Peyer's patch (tissue), 4 donors: ENCODE measurements around the gene MRPL48. TPM values are rescaled to one million over a fixed set of nuclear protein-coding genes. Genes with fewer than 3 reads are reported as not detected.
"Not testable (repeated sequence)": the region's sequence is repeated elsewhere in the genome, so short reads cannot be mapped to it uniquely, and the experiment has no call there.

ENCODE experiments used
- DNase-seq, 3 donors: peaks; one replicate each; pipeline ENCODE4 v3.0.0-alpha.2; 2017 to 2019
- H3K27ac ChIP-seq, 4 donors: fragments of 200-600 bp; sonication (generic); one replicate each; pipeline ENCODE4 v1.5.1; 2016 to 2019
- H3K27me3 ChIP-seq, 2 donors: fragments of 200-600 bp; sonication (generic); one replicate each; pipeline ENCODE4 v1.5.1; 2019
- H3K36me3 ChIP-seq, 3 donors: fragments of 200-600 bp; sonication (generic); one replicate each; pipeline ENCODE4 v1.5.1; 2016 to 2019
- H3K4me1 ChIP-seq, 4 donors: fragments of 200-600 bp; sonication (generic); one replicate each; pipeline ENCODE4 v1.5.1; 2016 to 2019
- H3K4me3 ChIP-seq, 4 donors: fragments of 200-600 bp; sonication (generic); 1 replicate in 3 of 4; 2 replicates in 1 of 4; pipeline ENCODE4 v1.5.1; 2016 to 2019; ENCODE audit warnings: mild to moderate bottlenecking in 1 of 4
- H3K9me3 ChIP-seq, 4 donors: fragments of 200-600 bp; sonication (generic); one replicate each; pipeline ENCODE4 v1.5.1; 2016 to 2019; ENCODE audit warnings: mild to moderate bottlenecking in 1 of 4
- POLR2A ChIP-seq, 2 donors: fragments of 450-650 bp; IDR thresholded peaks; one replicate each; pipeline ENCODE4 v1.5.1; 2017; ENCODE audit warnings: antibody characterized with exemption in 2 of 2, mild to moderate bottlenecking in 2 of 2, moderate library complexity in 2 of 2
- total RNA-seq, 4 donors: library from RNA; depleted of rRNA; stranded (reverse); fragments of >200 nt; gene quantifications; one replicate each; pipeline ENCODE4 v1.1.0, GENCODE V29; 2016
- TF ChIP-seq, protein P1 (sequence below), 6 experiments: fragments of 450-650 bp in 4 of 6; fragments of 200-600 bp in 2 of 6; sonication (generic) in 1 of 6; IDR thresholded peaks; one replicate each; pipeline ENCODE4 v1.5.1; 2017 to 2019; ENCODE audit warnings: antibody characterized with exemption in 6 of 6, mild to moderate bottlenecking in 3 of 6, moderate library complexity in 1 of 6

The MRPL48 gene
- total RNA-seq, 4 donors from 2014 or later, result 26.8 to 50.3 (median 33.3) TPM

DNA sequence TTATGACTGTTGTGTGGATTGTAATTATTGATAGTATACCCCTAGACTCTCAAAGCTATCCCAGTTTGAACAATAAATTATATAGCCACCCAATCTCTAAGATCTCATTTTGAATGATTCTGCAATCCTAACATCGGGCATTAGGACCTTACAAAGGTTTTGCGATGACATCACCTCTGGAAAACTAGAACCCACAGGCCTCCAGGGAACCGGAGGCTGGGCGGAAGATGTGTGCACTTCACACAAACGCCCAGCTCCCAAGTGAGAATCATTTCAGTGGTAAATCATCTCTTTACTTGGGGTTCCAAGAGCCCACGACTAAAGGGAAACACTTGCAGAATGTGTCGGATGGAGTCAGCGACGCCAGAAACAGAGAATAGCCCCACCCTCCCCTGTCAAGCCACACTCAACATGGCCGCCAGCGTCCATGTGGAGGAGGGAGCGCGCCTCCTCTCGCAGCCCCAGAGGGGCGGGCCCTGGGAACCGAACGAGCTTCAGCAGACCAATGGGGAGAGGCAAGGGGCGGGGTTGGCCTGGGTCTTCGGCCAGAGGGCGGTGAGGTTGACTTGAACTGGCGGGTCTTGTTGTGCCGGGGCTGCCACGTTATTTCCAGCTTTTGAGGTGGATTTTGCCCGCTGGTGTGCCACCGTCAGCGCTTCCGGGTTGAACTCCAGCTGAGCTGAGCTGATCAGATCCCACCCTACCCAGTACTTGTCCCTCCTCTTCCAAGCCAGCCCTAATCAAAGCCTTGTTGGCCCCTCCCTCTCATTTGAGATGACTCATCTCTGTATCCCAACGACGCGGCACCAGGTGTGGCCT is 8.4 kb upstream of the MRPL48 start:
- no peaks in the 10 kb centered on the region for H3K27me3 ChIP-seq
- H3K36me3 ChIP-seq, result no peaks in the 10 kb centered on the region
- peak overlapping the region; percentile 89 to 98 (median 92) for H3K27ac ChIP-seq
- TF ChIP-seq, protein P1, sequence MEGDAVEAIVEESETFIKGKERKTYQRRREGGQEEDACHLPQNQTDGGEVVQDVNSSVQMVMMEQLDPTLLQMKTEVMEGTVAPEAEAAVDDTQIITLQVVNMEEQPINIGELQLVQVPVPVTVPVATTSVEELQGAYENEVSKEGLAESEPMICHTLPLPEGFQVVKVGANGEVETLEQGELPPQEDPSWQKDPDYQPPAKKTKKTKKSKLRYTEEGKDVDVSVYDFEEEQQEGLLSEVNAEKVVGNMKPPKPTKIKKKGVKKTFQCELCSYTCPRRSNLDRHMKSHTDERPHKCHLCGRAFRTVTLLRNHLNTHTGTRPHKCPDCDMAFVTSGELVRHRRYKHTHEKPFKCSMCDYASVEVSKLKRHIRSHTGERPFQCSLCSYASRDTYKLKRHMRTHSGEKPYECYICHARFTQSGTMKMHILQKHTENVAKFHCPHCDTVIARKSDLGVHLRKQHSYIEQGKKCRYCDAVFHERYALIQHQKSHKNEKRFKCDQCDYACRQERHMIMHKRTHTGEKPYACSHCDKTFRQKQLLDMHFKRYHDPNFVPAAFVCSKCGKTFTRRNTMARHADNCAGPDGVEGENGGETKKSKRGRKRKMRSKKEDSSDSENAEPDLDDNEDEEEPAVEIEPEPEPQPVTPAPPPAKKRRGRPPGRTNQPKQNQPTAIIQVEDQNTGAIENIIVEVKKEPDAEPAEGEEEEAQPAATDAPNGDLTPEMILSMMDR (IDR thresholded peaks at IDR 0.05), result no peak
- peak; percentile 22 to 66 for TF ChIP-seq POLR2A (IDR thresholded peaks at IDR 0.05)
- no peaks in the 10 kb centered on the region for H3K9me3 ChIP-seq
- DNase-seq, result peak; percentile 97 to 99 (median 99)
- H3K4me1 ChIP-seq, result peaks cover 0 to 9% (median 0%) of the 10 kb centered on the region in 4 donors
- H3K4me3 ChIP-seq, result peak overlapping the region; percentile 49 to 64 (median 54)

DNA sequence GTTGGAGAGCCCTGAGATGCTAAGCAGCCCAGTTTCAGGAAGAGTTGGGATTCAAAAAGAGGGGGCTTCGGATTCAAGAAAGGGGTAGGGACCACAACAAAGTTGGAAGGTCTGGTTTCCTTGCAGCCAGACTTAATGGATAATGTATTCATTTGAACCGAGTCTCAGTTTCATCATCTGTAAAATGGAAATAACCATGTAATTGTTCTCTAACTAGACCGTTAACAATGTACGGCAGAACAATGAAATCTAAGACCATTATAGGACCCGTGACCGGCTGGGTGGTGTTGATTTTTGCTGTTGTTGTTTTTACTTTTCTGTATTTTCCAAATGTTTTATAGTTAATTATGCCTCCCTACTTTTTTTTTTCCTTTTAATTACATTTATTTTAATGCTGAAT is 6.4 kb upstream of the MRPL48 start:
- H3K36me3 ChIP-seq, result no peaks in the 10 kb centered on the region

DNA sequence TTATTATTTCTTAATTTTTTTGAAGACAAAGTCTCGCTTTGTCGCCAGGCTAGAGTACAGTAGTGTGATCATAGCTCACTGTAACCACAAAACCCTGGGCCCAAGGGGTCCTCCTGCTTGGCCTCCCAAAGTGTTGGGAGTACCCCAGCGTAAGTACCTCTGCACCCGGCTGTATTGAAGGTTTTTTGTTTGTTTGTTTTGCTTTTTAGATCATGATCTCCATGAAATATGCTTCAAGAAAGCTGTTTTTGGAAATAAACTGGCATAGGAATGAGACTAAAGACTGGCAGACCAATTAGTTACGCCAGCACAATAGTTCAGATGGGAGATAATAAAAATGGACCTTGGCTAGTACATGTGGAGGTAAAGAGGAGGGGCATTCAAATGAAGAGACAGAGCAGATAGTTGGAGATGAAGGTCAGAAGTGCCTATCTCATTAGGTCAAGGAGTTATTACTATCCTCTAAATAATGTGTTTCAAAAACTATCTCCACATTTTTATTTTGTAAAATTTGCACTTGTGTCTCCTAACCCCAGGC is 4.1 kb upstream of the MRPL48 start:
- TF ChIP-seq POLR2A (IDR thresholded peaks at IDR 0.05), result peak in 1 of 2 donors; percentile 13
- TF ChIP-seq, protein P1 (IDR thresholded peaks at IDR 0.05), result no peak
- Histone ChIP-seq H3K27me3 (no peaks in the 10 kb centered on the region), H3K4me3 (no peak overlapping the region), H3K27ac (peak overlapping the region in 2 of 4 donors; percentile 46 to 75), H3K36me3 (no peaks in the 10 kb centered on the region), H3K9me3 (no peaks in the 10 kb centered on the region), H3K4me1 (peaks cover 0 to 10% (median 1%) of the 10 kb centered on the region in 4 donors)
- DNase-seq, result no peak

More for the DNA sequence above, 6.4 kb upstream of the MRPL48 start:
- Histone ChIP-seq H3K4me1 (peaks cover 0 to 9% (median 0%) of the 10 kb centered on the region in 4 donors), H3K4me3 (no peak overlapping the region), H3K27ac (no peak overlapping the region), H3K9me3 (no peaks in the 10 kb centered on the region), H3K27me3 (no peaks in the 10 kb centered on the region)
- no peak for DNase-seq
- no peak for TF ChIP-seq POLR2A (IDR thresholded peaks at IDR 0.05)
- TF ChIP-seq, protein P1 (IDR thresholded peaks at IDR 0.05), result no peak

DNA sequence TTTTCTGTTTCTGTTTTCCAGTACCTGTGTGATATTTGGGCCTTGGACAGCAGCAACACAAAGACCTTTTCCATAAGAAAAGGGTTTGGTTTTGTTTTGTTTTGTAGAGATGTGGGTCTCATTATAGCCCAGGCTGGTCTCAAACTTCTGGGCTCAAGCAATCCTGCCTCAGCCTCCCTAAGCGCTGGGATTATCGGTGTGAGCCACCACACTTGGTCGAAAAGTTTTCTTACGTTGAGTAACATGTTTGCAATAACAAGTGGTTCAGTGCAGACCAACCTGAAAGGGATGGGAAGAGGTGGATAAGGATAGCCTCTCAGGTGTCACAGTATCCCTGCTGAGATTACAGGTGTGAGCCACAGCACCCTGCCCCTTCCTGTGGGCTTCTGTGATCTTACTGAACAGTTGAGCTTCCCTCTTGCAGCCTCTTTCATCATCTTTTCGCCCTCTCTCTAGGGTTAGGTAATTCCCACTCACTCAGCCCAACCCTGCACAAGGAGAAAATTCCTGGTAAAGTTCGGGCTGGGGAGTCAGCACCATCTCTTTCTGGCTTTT is 3.5 kb upstream of the MRPL48 start:
- H3K4me3 ChIP-seq, result no peak overlapping the region
- no peaks in the 10 kb centered on the region for H3K27me3 ChIP-seq
- DNase-seq, result no peak
- no peaks in the 10 kb centered on the region for H3K9me3 ChIP-seq
- no peaks in the 10 kb centered on the region for H3K36me3 ChIP-seq
- H3K27ac ChIP-seq, result peak overlapping the region in 2 of 4 donors; percentile 17 to 75
- TF ChIP-seq, protein P1 (IDR thresholded peaks at IDR 0.05), result no peak
- no peak for TF ChIP-seq POLR2A (IDR thresholded peaks at IDR 0.05)
- peaks cover 0 to 16% (median 1%) of the 10 kb centered on the region in 4 donors for H3K4me1 ChIP-seq

DNA sequence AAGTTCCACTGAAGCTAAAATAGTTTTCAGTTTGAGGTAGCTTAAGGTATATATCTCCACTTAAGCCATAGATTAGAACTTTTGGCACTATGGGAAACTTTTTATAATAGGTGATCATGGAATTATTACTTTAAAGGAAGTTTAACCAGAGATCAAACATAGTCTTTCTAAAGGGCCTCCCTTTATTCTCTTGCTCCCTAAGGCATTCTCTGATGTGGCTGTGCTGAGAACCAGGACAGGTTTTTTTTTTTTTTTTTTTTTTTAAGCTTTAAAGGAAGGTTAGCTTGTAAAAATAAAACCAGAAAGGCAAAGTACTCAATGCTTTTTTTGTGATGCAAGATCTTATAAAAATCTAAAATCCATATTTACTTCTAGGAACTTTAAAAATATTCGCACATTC is 2.9 kb upstream of the MRPL48 start:
- H3K4me3 ChIP-seq, result no peak overlapping the region
- H3K9me3 ChIP-seq, result no peaks in the 10 kb centered on the region
- H3K36me3 ChIP-seq, result no peaks in the 10 kb centered on the region
- no peaks in the 10 kb centered on the region for H3K27me3 ChIP-seq
- TF ChIP-seq POLR2A (IDR thresholded peaks at IDR 0.05), result no peak
- TF ChIP-seq, protein P1 (IDR thresholded peaks at IDR 0.05), result no peak
- no peak for DNase-seq
- no peak overlapping the region for H3K27ac ChIP-seq
- peaks cover 0 to 18% (median 1%) of the 10 kb centered on the region in 4 donors for H3K4me1 ChIP-seq

DNA sequence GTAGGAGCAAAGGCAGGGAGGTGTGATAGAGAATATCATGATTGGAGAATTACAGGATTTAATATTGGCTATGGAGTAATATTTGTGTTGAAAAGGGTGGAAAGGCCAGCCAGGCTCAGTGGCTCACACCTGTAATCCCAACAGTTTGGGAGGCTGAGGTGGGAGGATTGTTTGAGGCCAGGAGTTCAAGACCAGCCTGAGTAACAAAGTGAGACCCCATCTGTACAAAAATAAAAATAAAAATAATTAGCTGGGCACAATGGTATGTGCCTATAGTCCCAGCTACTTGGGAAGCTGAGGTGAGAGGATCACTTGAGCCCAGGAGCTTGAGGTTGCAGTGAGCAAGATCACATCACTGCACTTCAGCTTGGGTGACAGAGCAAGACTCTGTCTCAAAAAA is 2.2 kb upstream of the MRPL48 start:
- not testable (repeated sequence) for H3K9me3 ChIP-seq, H3K27ac ChIP-seq, H3K27me3 ChIP-seq, H3K4me3 ChIP-seq, DNase-seq, H3K36me3 ChIP-seq
- peaks cover 0 to 12% (median 1%) of the 10 kb centered on the region in 4 donors for H3K4me1 ChIP-seq
